Erythroblast (primary cell): Measurements from ENCODE around the gene FAM20B.
A peak's percentile ranks its signal among the peaks of the same experiment; 100 is the strongest.

Experiments used
- DNase-seq, 2 experiments: peaks; one replicate each; lab custom pipeline; 2025; lab: John Stamatoyannopoulos, UW
- GATA1 ChIP-seq: IDR thresholded peaks from 2 replicates; pipeline ENCODE4 v1.6.1; 2011; ENCODE audit warnings: low read depth, mild to moderate bottlenecking, control low read depth, low read length, moderate library complexity
- POLR2A ChIP-seq: IDR thresholded peaks from 2 replicates; pipeline ENCODE4 v1.6.1; 2011; ENCODE audit warnings: mild to moderate bottlenecking, low read length

The FAM20B gene

GRCh38 chr1:179082333-179082998 lies 56.8 kb downstream of the FAM20B start:
- peak; percentile 66 to 69 for DNase-seq
- TF ChIP-seq POLR2A: no peak
- no peak for TF ChIP-seq GATA1

- TF ChIP-seq GATA1 (no peak), POLR2A (no peak)
- peak in 1 of 2 experiments; percentile 56 for DNase-seq
Observed at GRCh38 chr1:179082999-179083335, 57.3 kb downstream of the FAM20B start.

GRCh38 chr1:179083533-179083932 lies 57.8 kb downstream of the FAM20B start:
- DNase-seq: no peak
- TF ChIP-seq GATA1 (no peak), POLR2A (no peak)

GRCh38 chr1:179087665-179088064 lies 62.0 kb downstream of the FAM20B start:
- TF ChIP-seq POLR2A (no peak), GATA1 (no peak)
- no peak for DNase-seq

GRCh38 chr1:179089827-179090482 lies 64.3 kb downstream of the FAM20B start:
- DNase-seq: no peak
- TF ChIP-seq GATA1 (no peak), POLR2A (no peak)

- no peak for DNase-seq
- TF ChIP-seq POLR2A (no peak), GATA1 (no peak)
Observed at GRCh38 chr1:179090522-179090921, 64.8 kb downstream of the FAM20B start.

- TF ChIP-seq GATA1 (no peak), POLR2A (no peak)
- DNase-seq: no peak
Observed at GRCh38 chr1:179090923-179091322, 65.2 kb downstream of the FAM20B start.

GRCh38 chr1:179091691-179092165 lies 66.0 kb downstream of the FAM20B start:
- no peak for TF ChIP-seq GATA1
- no peak for TF ChIP-seq POLR2A
- DNase-seq: no peak

GRCh38 chr1:179092896-179093461 lies 67.3 kb downstream of the FAM20B start:
- DNase-seq: no peak
- TF ChIP-seq POLR2A: no peak
- no peak for TF ChIP-seq GATA1

GRCh38 chr1:179094818-179095217 lies 69.1 kb downstream of the FAM20B start:
- DNase-seq: no peak
- no peak for TF ChIP-seq GATA1
- TF ChIP-seq POLR2A: no peak

GRCh38 chr1:179095377-179095776 lies 69.7 kb downstream of the FAM20B start:
- DNase-seq: no peak
- no peak for TF ChIP-seq POLR2A
- TF ChIP-seq GATA1: no peak

- no peak for TF ChIP-seq POLR2A
- TF ChIP-seq GATA1: no peak
- no peak for DNase-seq
Observed at GRCh38 chr1:179095924-179096323, 70.2 kb downstream of the FAM20B start.

- TF ChIP-seq GATA1 (no peak), POLR2A (no peak)
- DNase-seq: no peak
Observed at GRCh38 chr1:179099891-179100290, 74.2 kb downstream of the FAM20B start.

GRCh38 chr1:179101566-179101965 lies 75.9 kb downstream of the FAM20B start:
- DNase-seq: no peak
- no peak for TF ChIP-seq POLR2A
- no peak for TF ChIP-seq GATA1
